Measurements from ENCODE around the gene KCNIP1. TPM values are rescaled to one million over a fixed set of nuclear protein-coding genes. Genes with fewer than 3 reads are reported as not detected.

The KCNIP1 gene
- total and polyA plus RNA-seq, 8 donors = 0.35 to 4.9 (median 2.5) TPM

DNA sequence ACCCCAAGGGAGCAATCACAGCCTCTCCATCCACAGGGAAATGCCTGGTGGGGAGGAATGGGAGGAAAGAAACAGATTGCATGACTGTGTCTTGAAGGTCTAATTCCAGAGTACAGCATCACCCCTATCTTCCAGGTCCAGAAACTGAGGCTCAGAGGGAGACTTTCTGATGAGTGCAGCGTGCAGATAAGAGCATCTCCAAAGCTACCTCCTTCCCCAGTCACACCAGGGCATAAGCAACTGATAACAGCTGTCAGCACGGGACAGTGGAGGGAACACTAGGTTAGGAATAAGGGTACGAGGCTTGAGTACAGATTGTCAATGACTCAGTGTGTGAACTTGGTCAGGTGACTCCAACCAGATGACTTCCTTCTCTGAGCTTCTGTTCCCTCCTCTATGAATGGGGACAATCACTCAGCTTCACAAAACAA lies 126.9 kb downstream of the KCNIP1 start:
- Histone ChIP-seq H3K27ac (no peak overlapping the region), H3K36me3 (no peaks in the 10 kb centered on the region), H3K4me3 (no peak overlapping the region), H3K9me3 (no peaks in the 10 kb centered on the region), H3K4me1 (peaks cover 3 to 15% of the 10 kb centered on the region in 2 donors), H3K27me3 (peaks cover 0 to 13% of the 10 kb centered on the region in 2 donors)
- DNase-seq = no peak
- TF ChIP-seq, protein P1, sequence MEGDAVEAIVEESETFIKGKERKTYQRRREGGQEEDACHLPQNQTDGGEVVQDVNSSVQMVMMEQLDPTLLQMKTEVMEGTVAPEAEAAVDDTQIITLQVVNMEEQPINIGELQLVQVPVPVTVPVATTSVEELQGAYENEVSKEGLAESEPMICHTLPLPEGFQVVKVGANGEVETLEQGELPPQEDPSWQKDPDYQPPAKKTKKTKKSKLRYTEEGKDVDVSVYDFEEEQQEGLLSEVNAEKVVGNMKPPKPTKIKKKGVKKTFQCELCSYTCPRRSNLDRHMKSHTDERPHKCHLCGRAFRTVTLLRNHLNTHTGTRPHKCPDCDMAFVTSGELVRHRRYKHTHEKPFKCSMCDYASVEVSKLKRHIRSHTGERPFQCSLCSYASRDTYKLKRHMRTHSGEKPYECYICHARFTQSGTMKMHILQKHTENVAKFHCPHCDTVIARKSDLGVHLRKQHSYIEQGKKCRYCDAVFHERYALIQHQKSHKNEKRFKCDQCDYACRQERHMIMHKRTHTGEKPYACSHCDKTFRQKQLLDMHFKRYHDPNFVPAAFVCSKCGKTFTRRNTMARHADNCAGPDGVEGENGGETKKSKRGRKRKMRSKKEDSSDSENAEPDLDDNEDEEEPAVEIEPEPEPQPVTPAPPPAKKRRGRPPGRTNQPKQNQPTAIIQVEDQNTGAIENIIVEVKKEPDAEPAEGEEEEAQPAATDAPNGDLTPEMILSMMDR (IDR thresholded peaks at IDR 0.05) = no peak
- intact Hi-C loops (cut with DNase I) = loop anchor here (5.0 to 10.0 kb wide), 3 partner anchors 196 to 406 kb away; no protein-coding TSS in a partner anchor
- ATAC-seq = no peak

DNA sequence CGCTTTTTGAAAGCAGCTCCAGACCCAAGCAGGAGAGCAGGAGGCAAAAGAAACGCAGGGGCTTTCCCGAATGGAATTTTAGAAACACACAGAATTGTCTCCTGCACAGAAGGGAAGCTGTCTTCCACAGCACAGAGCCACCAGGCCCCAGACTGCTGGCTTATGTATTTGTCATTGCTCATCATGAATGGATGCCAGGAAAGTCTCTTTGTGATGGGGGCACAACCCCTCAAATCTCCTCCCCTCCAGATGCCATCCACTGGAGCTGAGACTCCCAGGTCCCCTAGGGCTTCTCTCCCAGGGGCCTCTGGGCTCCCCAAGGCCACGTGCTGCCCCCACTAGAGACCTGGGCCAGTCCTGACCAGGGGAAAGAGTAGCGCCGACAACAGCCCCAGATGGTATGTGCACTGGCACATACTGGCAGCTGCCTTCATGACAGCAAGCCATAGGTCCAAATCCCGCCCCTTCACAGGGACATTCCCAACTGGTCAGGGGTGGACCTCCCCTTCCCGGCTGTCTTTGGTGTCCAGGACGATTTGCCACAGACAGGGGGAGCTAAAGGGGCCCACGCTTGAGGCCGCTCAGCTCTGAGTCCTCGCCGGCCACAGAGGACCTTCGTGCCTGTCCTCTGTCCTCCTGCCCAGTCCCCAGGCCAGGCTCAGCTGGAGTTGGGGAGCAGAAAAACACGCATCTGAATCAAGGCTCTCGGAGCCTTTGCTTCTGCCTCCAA lies 127.8 kb downstream of the KCNIP1 start:
- Histone ChIP-seq H3K4me1 (peaks cover 3 to 15% of the 10 kb centered on the region in 2 donors), H3K4me3 (no peak overlapping the region), H3K36me3 (no peaks in the 10 kb centered on the region), H3K9me3 (no peaks in the 10 kb centered on the region), H3K27ac (no peak overlapping the region), H3K27me3 (peaks cover 0 to 13% of the 10 kb centered on the region in 2 donors)
- ATAC-seq = no peak
- peak in 1 of 4 donors; percentile 37 for DNase-seq
- intact Hi-C loops (cut with DNase I) = loop anchor here (5.0 to 10.0 kb wide), 3 partner anchors 197 to 407 kb away; no protein-coding TSS in a partner anchor
- TF ChIP-seq, protein P1 (IDR thresholded peaks at IDR 0.05) = no peak

DNA sequence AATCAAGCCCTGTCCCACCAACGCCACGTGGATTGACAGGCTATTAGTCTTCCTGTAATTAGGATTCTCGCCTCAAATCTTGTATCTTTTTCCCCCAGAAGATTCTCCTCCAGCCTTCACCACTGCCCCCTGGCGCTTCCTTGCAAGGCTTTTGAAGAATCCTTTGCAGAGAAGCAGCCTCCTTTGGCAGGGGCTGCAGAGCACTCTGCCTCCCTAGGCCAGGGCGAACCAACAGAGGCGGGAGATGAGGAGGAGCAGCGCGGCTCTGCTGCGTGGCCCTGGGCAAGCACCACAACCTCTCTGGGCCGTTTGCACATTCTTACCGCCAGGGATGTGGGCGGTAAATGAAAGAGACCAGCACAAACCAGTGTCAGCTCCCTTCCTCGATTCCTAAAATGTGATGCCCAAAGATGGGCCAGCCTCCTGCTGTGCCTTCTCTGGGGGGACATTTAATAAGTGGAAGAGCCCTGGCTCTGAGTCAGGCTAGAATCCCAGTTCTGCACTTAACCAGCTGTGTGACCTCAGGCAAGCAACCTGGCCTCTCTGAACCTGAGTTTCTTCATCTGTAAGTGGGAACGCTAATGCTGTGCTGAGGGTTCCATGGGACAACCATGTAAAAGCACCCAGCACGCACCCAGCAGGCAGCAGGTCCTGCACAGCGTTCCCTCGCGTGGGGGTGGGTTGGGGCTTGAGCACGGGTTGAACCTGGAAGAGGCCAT lies 128.6 kb downstream of the KCNIP1 start:
- intact Hi-C loops (cut with DNase I) = loop anchor here (5.0 to 10.0 kb wide), 3 partner anchors 198 to 408 kb away; no protein-coding TSS in a partner anchor
- no peak overlapping the region for H3K4me3 ChIP-seq
- TF ChIP-seq, protein P1 (IDR thresholded peaks at IDR 0.05) = no peak

DNA sequence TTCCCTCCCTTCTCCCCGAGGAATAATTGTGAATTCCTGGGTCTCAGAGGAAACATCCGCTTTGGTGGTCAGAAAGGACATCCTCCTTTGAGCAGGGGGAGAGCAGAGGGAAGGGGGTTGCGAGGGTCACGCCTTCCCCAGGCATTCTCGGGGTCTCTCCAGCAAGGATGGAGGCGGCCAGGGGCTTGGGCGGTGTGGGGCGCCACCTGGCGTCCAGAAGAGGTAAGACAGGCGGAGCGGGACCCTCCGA lies 129.1 kb downstream of the KCNIP1 start:
- Histone ChIP-seq H3K27ac (no peak overlapping the region), H3K36me3 (no peaks in the 10 kb centered on the region), H3K9me3 (no peaks in the 10 kb centered on the region), H3K4me1 (peaks cover 3 to 15% of the 10 kb centered on the region in 2 donors), H3K4me3 (no peak overlapping the region), H3K27me3 (peaks cover 0 to 13% of the 10 kb centered on the region in 2 donors)
- intact Hi-C loops (cut with DNase I) = loop anchor here (5.0 to 10.0 kb wide), 3 partner anchors 198 to 408 kb away; no protein-coding TSS in a partner anchor
- DNase-seq = peak in 3 of 4 donors; percentile 57 to 90 (median 85)
- peak; percentile 88 for ATAC-seq
- TF ChIP-seq, protein P1 (IDR thresholded peaks at IDR 0.05) = peak; percentile 87 to 93

More for the DNA sequence above, 128.6 kb downstream of the KCNIP1 start:
- no peaks in the 10 kb centered on the region for H3K9me3 ChIP-seq
- no peak overlapping the region for H3K27ac ChIP-seq
- no peaks in the 10 kb centered on the region for H3K36me3 ChIP-seq
- peaks cover 0 to 13% of the 10 kb centered on the region in 2 donors for H3K27me3 ChIP-seq
- ATAC-seq = no peak
- H3K4me1 ChIP-seq = peaks cover 3 to 15% of the 10 kb centered on the region in 2 donors
- DNase-seq = no peak

Measured in left lung (tissue), 10 donors.